Measurements from ENCODE around the gene MAPKAP1.
"Not testable (repeated sequence)": the region's sequence is repeated elsewhere in the genome, so short reads cannot be mapped to it uniquely, and the experiment has no call there.

The MAPKAP1 gene

DNA sequence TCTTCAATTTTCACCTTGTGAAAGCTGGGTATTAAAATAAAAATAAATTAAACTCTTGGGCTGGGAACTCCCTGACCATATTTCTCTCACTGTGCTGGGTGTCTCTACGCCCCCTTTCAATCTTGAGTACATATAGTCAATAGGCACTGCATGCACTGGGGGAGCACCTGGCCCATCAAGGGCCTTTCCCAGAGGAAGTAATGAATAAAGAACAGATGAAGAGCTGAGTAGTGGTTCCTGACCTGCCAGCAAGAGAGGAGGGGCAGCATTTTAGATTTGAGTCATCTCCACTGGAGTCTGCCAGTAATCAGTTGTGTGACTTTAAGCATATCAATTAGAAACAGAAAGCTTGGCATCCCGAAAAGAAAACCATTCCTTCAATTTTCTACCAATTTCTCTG lies 6.2 kb downstream of the MAPKAP1 start:
- H3K4me3 ChIP-seq: no peak overlapping the region
- in situ Hi-C loops (cut with MboI; ENCODE audit: low sequenced_read_pairs): no loop called here
- no peaks in the 10 kb centered on the region for H3K27me3 ChIP-seq (ENCODE audit: low read depth)
- no peaks in the 10 kb centered on the region for H3K36me3 ChIP-seq (replicated peaks)
- no peaks in the 10 kb centered on the region for H3K9me3 ChIP-seq
- no peak for DNase-seq (ENCODE audit: low spot score in 2 of 2)
- H3K4me1 ChIP-seq: peaks cover 9% of the 10 kb centered on the region

DNA sequence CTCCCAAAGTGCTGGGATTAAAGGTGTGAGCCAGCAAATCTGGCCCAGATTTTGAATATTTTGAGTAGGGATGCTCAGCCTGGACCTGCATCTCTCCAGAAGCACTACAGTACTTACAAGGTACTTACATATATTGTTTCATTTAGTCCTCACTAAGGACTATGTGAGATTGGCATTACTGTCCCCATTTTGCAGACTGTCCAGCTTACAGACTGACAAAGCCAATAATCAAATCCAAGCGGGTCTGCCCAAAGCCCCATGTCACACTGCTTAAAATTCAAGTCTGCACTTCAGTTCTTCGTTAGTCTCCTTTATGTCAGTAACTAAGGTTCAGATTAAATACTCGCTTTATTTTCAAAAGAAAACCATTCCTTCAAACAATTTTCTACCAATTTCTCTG lies 7.1 kb downstream of the MAPKAP1 start:
- Histone ChIP-seq H3K36me3 (replicated peaks) (peaks cover 4% of the 10 kb centered on the region), H3K9me3 (no peaks in the 10 kb centered on the region), H3K4me1 (peaks cover 16% of the 10 kb centered on the region), H3K27me3 (ENCODE audit: low read depth) (no peaks in the 10 kb centered on the region), H3K4me3 (no peak overlapping the region)
- in situ Hi-C loops (cut with MboI; ENCODE audit: low sequenced_read_pairs): no loop called here
- DNase-seq (ENCODE audit: low spot score in 2 of 2): no peak

DNA sequence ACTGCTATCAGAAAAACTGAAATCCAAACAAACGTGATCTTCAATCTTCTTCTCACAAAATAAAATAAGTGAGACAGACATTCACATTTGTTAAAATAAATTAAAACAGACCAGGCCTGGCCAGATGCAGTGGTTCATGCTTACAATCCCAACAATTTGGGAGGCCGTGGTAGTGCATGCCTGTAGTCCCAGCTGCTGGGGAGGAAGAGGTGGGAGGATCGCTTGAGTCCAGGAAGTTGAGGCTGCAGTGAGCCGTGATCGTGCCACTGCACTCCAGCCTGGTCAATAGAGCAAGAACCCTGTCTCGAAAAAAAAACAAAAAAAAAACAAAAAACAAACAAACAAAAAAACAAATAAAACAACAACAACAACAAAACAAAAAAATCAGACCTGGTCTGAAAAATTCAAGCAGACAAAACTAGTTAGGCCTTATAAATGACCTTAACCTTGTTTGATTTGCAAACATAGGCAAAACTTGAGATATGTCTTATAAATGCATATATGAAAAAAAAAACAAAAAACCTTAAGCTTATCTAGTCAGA lies 10.8 kb downstream of the MAPKAP1 start:
- Histone ChIP-seq H3K27me3 (ENCODE audit: low read depth) (no peaks in the 10 kb centered on the region), H3K4me1 (peaks cover 32% of the 10 kb centered on the region), H3K36me3 (replicated peaks) (peaks cover 5% of the 10 kb centered on the region), H3K4me3 (no peak overlapping the region), H3K9me3 (no peaks in the 10 kb centered on the region)
- peak in 1 of 2 experiments; percentile 32 for DNase-seq (ENCODE audit: low spot score in 2 of 2)
- in situ Hi-C loops (cut with MboI; ENCODE audit: low sequenced_read_pairs): no loop called here

DNA sequence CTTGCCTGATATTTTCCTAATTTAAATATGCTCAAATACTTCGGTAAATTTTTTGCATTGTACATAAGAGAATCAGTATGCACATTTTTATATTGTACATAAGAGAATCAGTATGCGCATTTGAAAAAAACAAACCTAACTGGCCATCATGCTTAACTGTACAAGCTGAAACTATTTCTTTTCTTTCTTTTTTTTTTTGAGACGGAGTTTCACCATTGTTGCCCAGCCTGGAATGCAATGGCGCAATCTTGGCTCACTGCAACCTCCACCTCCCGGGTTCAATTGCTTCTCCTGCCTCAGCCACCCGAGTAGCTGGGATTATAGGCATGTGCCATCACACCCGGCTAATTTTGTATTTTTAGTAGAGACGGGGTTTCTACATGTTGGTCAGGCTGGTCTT lies 11.5 kb downstream of the MAPKAP1 start:
- H3K4me3 ChIP-seq; H3K36me3 ChIP-seq (replicated peaks); H3K27me3 ChIP-seq (ENCODE audit: low read depth); H3K9me3 ChIP-seq; in situ Hi-C loops (cut with MboI; ENCODE audit: low sequenced_read_pairs): not testable (repeated sequence)
- peaks cover 32% of the 10 kb centered on the region for H3K4me1 ChIP-seq
- peak; percentile 59 to 68 for DNase-seq (ENCODE audit: low spot score in 2 of 2)

DNA sequence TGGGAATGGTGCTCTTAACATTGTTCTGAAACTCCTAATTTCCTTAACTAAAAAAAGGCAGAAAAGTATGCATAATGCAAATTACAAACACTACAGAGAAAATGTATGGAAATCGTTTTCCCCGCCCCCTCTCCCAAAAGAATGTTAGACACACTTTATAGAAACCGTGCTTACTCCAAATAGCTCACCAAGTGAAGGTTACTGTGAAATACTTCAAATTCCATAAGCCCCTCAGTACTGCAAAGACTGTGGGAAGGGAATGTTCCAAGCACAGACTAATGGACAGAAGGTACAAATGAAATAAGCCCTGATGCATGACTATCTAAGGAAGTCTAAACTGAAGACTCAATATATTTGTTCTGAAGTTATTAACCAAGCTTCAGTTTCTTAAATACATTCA lies 12.5 kb downstream of the MAPKAP1 start:
- H3K27me3 ChIP-seq (ENCODE audit: low read depth): no peaks in the 10 kb centered on the region
- peaks cover 32% of the 10 kb centered on the region for H3K4me1 ChIP-seq
- peak; percentile 75 to 84 for DNase-seq (ENCODE audit: low spot score in 2 of 2)
- no peaks in the 10 kb centered on the region for H3K9me3 ChIP-seq
- no peak overlapping the region for H3K4me3 ChIP-seq
- H3K36me3 ChIP-seq (replicated peaks): peaks cover 8% of the 10 kb centered on the region
- in situ Hi-C loops (cut with MboI; ENCODE audit: low sequenced_read_pairs): no loop called here

DNA sequence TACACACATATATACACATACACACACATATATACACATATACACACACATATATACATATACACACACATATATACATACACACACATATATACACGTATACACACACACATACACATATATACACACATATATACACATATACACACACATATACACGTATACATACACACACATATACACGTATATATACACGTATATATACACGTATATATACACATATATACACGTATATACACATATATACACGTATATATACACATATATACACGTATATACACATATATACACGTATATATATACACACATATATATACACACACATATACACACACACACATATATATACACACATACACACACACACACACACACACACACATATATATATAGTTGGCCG lies 13.5 kb downstream of the MAPKAP1 start:
- H3K27me3 ChIP-seq (ENCODE audit: low read depth); H3K36me3 ChIP-seq (replicated peaks); H3K9me3 ChIP-seq; in situ Hi-C loops (cut with MboI; ENCODE audit: low sequenced_read_pairs); H3K4me3 ChIP-seq; DNase-seq (ENCODE audit: low spot score in 2 of 2): not testable (repeated sequence)
- H3K4me1 ChIP-seq: peaks cover 38% of the 10 kb centered on the region

DNA sequence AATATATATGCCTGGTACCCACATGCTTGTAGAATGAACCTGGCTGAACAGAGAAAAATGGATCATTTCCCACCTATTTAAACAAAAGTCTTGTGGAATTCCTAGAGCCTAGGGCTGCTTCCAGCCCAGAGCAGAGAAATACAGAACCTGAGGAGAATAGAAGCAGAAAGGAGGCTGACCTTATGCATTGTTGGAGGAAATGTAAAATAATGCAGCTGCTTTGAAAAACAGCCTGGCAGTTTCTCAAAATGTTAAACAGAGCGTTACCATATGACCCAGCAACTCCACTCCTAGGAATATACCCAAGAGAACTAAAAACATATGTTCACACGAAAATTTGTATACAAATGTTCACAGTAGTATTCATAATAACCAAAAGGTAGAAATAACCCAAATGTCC lies 15.1 kb downstream of the MAPKAP1 start:
- Histone ChIP-seq H3K4me3 (no peak overlapping the region), H3K27me3 (ENCODE audit: low read depth) (no peaks in the 10 kb centered on the region), H3K36me3 (replicated peaks) (peaks cover 8% of the 10 kb centered on the region), H3K9me3 (no peaks in the 10 kb centered on the region), H3K4me1 (peaks cover 49% of the 10 kb centered on the region)
- no peak for DNase-seq (ENCODE audit: low spot score in 2 of 2)
- in situ Hi-C loops (cut with MboI; ENCODE audit: low sequenced_read_pairs): no loop called here

DNA sequence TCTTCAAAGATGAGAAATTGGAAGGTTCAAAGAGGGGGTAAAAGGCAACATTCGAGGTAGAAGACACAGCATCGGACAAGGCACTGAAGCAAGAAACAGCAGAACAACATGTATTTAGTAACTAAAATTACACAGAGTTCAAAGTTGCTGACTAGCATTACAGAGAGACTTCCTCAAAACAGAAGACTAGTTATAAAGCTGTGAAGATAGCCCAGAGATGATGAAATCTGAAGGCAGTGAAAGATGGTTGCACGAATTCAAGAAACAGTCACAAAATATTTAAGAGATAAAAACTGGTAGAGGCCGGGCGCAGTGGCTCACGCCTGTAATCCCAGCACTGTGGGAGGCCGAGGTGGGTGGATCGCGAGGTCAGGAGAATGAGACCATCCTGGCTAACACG lies 16.3 kb downstream of the MAPKAP1 start:
- peaks cover 41% of the 10 kb centered on the region for H3K4me1 ChIP-seq
- no peak for DNase-seq (ENCODE audit: low spot score in 2 of 2)
- H3K36me3 ChIP-seq (replicated peaks): peaks cover 8% of the 10 kb centered on the region
- no peaks in the 10 kb centered on the region for H3K9me3 ChIP-seq
- in situ Hi-C loops (cut with MboI; ENCODE audit: low sequenced_read_pairs): no loop called here
- no peaks in the 10 kb centered on the region for H3K27me3 ChIP-seq (ENCODE audit: low read depth)
- no peak overlapping the region for H3K4me3 ChIP-seq

DNA sequence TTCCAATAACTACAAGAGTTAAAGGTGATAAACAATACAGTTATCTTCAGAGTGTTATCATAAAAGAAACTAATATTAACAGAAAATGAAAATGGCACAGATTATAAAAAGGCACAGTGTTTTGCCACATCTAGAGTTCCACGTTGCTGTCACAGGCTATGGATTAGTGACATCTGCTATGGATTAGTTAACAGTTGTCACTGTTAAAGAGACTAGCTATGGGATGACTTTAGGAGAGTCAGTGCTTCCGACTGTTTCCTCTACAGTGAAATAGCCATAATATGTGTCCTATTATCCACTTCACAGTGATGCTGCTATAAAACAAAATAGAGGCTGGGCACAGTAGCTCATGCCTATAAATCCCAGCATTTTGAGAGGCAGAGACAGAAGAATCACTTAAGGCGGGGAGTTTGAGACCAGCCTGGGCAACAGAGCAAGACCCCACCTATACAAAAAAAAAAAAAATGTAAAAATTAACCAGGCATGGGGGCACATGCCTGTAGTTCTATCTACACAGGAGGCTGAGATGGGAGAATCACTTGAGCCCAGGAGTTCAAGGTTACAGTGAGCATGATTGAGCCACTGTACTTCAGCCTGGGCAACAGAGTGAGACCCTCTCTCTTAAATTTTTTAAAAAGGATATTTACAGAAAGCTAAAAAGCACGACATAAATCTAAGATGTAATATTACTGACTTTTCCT lies 19.7 kb downstream of the MAPKAP1 start:
- Histone ChIP-seq H3K4me1 (peaks cover 25% of the 10 kb centered on the region), H3K4me3 (no peak overlapping the region), H3K9me3 (no peaks in the 10 kb centered on the region), H3K27me3 (ENCODE audit: low read depth) (no peaks in the 10 kb centered on the region), H3K36me3 (replicated peaks) (0 out of 2 replicates have a peak, but pooled peaks cover 3% of the 10 kb centered on the region)
- in situ Hi-C loops (cut with MboI; ENCODE audit: low sequenced_read_pairs): no loop called here
- no peak for DNase-seq (ENCODE audit: low spot score in 2 of 2)

DNA sequence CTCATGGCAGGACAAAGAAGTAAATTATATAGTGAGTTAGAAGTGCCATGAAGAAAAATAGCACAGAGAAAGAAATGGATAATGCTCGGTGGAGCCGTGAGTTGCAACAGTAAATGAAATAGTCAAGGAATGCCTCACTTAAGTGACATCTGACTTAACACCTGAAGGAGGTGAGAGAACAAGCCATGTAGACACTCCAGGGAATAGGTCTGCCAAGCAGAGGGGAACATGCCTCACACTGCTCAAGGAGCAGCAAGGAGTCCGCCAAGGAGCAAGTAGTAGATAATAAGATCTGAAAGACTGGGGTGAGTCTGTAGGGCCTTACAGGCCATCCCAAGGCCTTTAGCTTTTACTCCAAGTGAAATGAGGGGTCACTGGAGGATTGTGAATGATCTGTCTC lies 21.8 kb downstream of the MAPKAP1 start:
- no peaks in the 10 kb centered on the region for H3K9me3 ChIP-seq
- no peak for DNase-seq (ENCODE audit: low spot score in 2 of 2)
- no peaks in the 10 kb centered on the region for H3K36me3 ChIP-seq (replicated peaks)
- in situ Hi-C loops (cut with MboI; ENCODE audit: low sequenced_read_pairs): no loop called here
- no peak overlapping the region for H3K4me3 ChIP-seq
- H3K4me1 ChIP-seq: peaks cover 19% of the 10 kb centered on the region
- H3K27me3 ChIP-seq (ENCODE audit: low read depth): no peaks in the 10 kb centered on the region

DNA sequence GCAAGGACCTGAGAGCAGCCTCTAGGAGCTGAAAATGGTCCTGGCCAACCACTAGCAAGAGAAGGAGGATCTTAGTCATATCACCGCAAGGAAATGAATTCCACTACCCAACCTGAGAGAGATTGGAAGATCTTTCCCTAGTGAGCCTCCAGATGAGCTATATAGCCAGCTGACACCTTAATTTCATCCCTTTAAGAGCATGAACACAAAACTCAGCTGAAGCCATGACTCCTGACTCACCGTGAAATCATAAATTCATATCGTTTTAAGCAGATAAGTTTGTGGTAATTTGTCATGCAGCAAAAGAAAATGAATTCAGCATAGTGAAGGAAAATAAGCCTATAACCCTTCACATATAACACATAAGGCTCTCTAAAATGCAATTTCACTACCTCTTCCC lies 23.5 kb downstream of the MAPKAP1 start:
- no peaks in the 10 kb centered on the region for H3K9me3 ChIP-seq
- DNase-seq (ENCODE audit: low spot score in 2 of 2): no peak
- peaks cover 14% of the 10 kb centered on the region for H3K4me1 ChIP-seq
- H3K4me3 ChIP-seq: no peak overlapping the region
- H3K27me3 ChIP-seq (ENCODE audit: low read depth): no peaks in the 10 kb centered on the region
- in situ Hi-C loops (cut with MboI; ENCODE audit: low sequenced_read_pairs): no loop called here
- no peaks in the 10 kb centered on the region for H3K36me3 ChIP-seq (replicated peaks)

DNA sequence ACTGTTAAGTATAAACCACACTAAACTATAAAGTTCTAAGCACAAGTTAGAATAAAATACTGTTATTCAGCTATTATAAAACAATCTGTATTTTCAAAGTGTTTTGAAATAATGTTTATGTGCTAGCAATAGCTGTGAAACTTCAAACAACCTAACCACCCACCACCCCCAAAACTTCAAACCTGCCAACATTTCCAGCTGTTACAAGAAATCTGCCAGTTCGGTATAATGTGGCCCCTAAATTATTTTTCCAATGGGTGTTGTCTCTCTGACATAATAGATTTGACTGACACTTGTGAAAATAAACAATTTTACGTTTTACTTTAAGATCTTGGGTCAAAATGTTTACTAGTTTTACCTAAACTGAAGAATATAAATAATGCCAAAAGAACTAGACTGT lies 24.7 kb downstream of the MAPKAP1 start:
- Histone ChIP-seq H3K27me3 (ENCODE audit: low read depth) (no peaks in the 10 kb centered on the region), H3K9me3 (no peaks in the 10 kb centered on the region), H3K4me3 (no peak overlapping the region), H3K36me3 (replicated peaks) (no peaks in the 10 kb centered on the region), H3K4me1 (peaks cover 4% of the 10 kb centered on the region)
- DNase-seq (ENCODE audit: low spot score in 2 of 2): no peak
- in situ Hi-C loops (cut with MboI; ENCODE audit: low sequenced_read_pairs): no loop called here

DNA sequence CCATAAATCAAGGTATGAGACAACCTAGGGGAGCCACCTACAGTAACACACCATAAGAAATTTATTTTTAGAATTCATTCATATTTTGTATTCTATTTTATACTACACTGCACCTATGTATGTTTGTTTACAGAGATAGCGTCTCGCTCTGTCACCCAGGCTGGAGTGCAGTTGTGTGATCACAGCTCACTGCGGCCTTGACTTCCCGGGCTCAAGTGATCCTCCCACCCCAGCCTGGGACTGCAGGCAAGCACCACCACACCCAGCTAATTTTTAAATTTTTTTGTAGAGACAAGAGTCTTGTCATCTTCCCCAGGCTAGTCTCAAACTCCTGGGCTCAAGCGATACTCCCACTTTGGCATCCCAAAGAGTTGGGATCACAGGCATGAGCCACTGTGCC lies 25.4 kb downstream of the MAPKAP1 start:
- DNase-seq (ENCODE audit: low spot score in 2 of 2): no peak
- Histone ChIP-seq H3K9me3 (no peaks in the 10 kb centered on the region), H3K4me3 (no peak overlapping the region), H3K4me1 (0 out of 2 replicates have a peak, but pooled peaks cover 3% of the 10 kb centered on the region), H3K36me3 (replicated peaks) (no peaks in the 10 kb centered on the region), H3K27me3 (ENCODE audit: low read depth) (no peaks in the 10 kb centered on the region)
- in situ Hi-C loops (cut with MboI; ENCODE audit: low sequenced_read_pairs): no loop called here

DNA sequence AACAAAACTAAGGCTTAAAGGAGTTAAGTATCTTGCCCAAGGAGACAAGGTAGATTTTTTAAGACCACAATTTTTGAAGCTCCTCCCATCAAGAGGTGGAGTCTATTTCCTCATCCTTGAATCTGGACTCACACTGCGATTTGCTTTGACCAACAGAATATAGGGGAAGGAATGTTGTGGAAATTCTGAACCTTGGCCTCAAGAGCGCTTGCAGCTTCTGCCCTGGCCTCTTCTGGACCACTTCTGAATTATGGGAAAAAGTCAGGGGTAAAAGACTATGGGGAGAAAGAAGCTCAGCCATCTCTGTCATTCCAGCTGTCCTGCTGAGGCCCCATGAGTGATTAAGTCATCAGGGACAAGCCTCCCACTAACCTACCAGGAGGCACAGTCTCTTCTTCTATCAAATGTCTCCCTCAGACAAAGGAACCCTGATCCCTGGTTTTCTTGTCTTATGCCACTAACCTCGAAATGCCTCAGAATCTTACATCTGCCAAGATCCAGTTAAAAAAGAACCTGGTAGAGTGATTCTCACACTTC lies 25.9 kb downstream of the MAPKAP1 start:
- Histone ChIP-seq H3K36me3 (replicated peaks) (no peaks in the 10 kb centered on the region), H3K4me3 (no peak overlapping the region), H3K4me1 (0 out of 2 replicates have a peak, but pooled peaks cover 3% of the 10 kb centered on the region), H3K27me3 (ENCODE audit: low read depth) (no peaks in the 10 kb centered on the region), H3K9me3 (no peaks in the 10 kb centered on the region)
- DNase-seq (ENCODE audit: low spot score in 2 of 2): no peak
- in situ Hi-C loops (cut with MboI; ENCODE audit: low sequenced_read_pairs): no loop called here
